A673 (cell line): Measurements from ENCODE around the gene BLTP1.

Experiments
- CTCF ChIP-seq: fragments of 300-800, 200-600 bp; sonication (generic); conservative IDR thresholded peaks from 2 replicates; pipeline ENCODE4 v1.5.1; 2017; ENCODE audit warnings: low read depth, mild to moderate bottlenecking, antibody characterized with exemption, low read length, moderate library complexity, mixed read lengths
- EZH2 ChIP-seq: fragments of 200-600 bp; sonication (generic); IDR thresholded peaks from 2 replicates; pipeline ENCODE4 v1.6.1; 2017; ENCODE audit warnings: borderline replicate concordance, low read depth, mild to moderate bottlenecking, mixed read lengths, antibody characterized with exemption, low read length; ENCODE audit not compliant: poor library complexity, severe bottlenecking

- no peak for TF ChIP-seq CTCF
- no peak for TF ChIP-seq EZH2
These were observed 30.5 kb upstream of the BLTP1 start for GRCh38 chr4:122121593-122121992.
